Spleen (tissue), 7 donors: Measurements from ENCODE around the gene TTC22.

ENCODE experiments used
- POLR2A ChIP-seq, 3 donors: fragments of 450-650 bp; IDR thresholded peaks; one replicate each; pipeline ENCODE4 v1.5.1; 2017; ENCODE audit warnings: antibody characterized with exemption in 3 of 3, mild to moderate bottlenecking in 1 of 3
- POLR2AphosphoS5 ChIP-seq, 3 donors: sonication (generic); formaldehyde crosslinking; IDR thresholded peaks; one replicate each; pipeline ENCODE4 v1.5.1; 2017; ENCODE audit warnings: antibody characterized with exemption in 3 of 3
- TF ChIP-seq, protein P1 (sequence below), 11 experiments: fragments of 200-600 bp in 7 of 11; fragments of 450-650 bp in 4 of 11; sonication (generic) in 4 of 11; IDR thresholded peaks in 8 of 11; conservative IDR thresholded peaks in 3 of 11; 1 replicate in 7 of 11; 2 replicates in 4 of 11; pipeline versions ENCODE4 v1.4.0 to v1.8.0; 2016 to 2021; ENCODE audit warnings: antibody characterized with exemption in 11 of 11, inconsistent platforms in 4 of 11, mild to moderate bottlenecking in 1 of 11
- donor health status: DM: no; HTN: no; CAD: no; lungs with moderate emphysema.
- donor health status: DM: no; HTN: no; CAD: no.
- donor health status: DM: no; HTN: no; CAD: no.

DNA sequence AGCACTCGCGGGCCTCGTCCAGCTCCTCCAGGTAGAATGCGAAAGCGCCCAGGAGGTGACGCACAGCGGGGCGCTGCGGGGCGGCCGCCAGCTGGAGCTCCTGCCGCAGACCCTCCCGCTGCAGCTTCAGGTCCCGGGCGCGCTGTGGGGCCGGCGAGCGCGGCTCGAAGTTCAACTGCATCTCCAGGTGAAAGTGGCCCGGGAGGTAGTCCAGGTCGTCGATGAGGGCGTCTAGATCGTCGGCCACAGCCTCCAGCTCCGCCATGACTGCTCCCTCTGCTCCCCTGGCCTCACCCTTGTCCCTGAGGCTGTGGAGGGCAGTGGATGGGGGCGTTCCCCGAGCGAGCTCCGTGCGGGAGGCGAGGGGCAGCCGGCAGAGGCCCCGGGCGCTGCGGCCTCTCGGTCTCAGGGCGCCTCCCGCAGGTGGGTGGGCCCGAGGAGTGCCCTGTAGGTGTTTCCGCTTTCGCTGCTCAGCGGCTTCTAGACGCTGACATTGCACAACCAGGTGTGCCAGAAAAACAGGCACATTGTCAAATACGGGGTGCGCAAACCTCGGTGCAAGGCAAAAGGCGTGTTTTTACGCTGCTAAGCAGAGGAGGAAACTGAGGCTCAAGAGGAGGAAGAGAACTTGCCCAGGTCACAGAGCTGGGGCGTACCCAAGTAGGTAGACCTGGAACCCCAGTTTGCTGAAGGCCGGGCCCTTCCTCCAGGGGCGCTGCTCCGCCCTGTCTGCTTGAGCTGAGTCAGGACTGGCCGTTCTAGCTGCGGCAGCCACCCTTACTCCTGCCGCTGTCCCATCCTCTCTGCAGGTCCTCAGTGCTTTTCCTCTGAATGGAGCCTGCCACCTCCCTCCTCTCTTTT lies at the start of gene TTC22:
- TF ChIP-seq, protein P1, sequence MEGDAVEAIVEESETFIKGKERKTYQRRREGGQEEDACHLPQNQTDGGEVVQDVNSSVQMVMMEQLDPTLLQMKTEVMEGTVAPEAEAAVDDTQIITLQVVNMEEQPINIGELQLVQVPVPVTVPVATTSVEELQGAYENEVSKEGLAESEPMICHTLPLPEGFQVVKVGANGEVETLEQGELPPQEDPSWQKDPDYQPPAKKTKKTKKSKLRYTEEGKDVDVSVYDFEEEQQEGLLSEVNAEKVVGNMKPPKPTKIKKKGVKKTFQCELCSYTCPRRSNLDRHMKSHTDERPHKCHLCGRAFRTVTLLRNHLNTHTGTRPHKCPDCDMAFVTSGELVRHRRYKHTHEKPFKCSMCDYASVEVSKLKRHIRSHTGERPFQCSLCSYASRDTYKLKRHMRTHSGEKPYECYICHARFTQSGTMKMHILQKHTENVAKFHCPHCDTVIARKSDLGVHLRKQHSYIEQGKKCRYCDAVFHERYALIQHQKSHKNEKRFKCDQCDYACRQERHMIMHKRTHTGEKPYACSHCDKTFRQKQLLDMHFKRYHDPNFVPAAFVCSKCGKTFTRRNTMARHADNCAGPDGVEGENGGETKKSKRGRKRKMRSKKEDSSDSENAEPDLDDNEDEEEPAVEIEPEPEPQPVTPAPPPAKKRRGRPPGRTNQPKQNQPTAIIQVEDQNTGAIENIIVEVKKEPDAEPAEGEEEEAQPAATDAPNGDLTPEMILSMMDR (IDR thresholded peaks at IDR 0.05 in 8 of 11, conservative IDR thresholded peaks at IDR 0.05 in 3 of 11), result peak; percentile 25 to 77 (median 61)
- TF ChIP-seq POLR2A (IDR thresholded peaks at IDR 0.05) (no peak), POLR2AphosphoS5 (IDR thresholded peaks at IDR 0.05) (peak; percentile 34 to 65 (median 51))
